SHP77 (cell line): ENCODE data around the gene COPZ2.

Experiments
- DNase-seq, 2 experiments: peaks; one replicate each; lab custom pipeline; 2025; lab: John Stamatoyannopoulos, UW

COPZ2 gene

DNA sequence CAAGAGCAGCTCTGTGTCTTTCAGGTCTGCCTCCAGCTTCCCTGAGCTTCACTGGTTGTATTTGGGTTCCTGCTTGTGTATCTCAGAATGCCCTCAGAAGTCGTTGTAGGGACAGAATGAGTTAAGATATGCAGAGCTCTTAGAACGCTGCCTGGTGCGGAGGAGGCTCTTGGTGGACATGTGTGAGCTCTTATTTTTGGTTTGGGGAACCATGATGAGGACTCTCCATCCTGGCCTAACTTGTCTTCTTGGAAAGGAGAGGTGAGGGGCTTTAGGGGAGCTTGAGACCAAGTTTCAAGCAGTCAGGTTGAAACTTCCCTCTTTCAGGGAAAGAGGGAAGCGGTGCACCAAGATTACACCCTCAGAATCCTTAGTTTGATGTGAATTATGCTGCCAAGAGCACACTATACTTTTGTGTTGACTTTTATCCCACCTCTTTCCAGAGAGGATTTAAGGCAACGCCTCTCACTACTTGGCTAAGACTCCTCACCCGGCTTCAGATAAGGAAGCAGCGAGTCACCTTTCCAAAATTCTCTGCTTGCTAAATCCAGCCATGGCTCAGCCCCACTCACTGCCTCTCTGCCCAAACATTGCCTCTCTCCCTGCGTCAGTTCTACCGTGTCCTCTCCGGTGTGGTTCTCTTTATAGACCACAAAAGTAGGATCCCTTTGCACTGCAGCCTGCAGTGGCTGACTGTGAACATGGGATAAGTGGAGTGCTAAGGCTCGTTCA lies 53.9 kb downstream of the COPZ2 start:
- DNase-seq: no peak

DNA sequence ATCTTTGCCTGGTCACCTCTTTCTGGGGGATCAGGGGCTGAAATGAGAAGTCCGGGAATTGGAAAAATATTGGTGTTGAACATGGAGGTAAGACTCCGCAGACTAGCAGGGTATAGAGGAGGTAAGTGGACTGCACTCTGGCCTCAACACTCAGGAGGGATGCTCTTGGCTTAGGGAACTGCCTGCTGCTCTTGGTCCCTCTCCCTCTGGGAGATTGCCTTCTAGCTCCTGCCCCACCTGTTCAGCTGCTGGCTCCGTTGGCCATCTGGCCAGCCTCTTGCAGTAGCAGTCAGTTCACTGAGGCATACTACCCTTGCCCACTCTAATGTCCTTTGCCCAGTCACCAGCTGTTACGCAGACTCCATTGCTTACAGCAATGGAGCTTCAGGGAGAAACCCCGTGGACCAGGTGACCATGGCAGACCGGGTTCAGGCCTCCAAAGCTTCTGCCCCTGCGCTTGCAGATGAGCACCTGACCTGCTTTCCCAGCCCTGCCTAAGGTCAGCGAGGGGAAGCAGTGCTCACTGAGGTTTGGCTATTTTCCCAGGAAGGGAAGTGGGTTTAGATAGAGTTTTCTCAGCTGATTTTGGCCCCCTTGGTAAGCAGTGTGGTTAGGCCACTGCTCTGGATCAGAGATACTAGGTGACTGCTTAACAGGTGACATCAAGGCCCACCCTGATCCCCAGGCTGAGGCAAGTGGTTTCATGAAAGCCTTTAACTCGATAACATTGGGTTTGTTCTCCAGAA lies 54.8 kb downstream of the COPZ2 start:
- DNase-seq: no peak

DNA sequence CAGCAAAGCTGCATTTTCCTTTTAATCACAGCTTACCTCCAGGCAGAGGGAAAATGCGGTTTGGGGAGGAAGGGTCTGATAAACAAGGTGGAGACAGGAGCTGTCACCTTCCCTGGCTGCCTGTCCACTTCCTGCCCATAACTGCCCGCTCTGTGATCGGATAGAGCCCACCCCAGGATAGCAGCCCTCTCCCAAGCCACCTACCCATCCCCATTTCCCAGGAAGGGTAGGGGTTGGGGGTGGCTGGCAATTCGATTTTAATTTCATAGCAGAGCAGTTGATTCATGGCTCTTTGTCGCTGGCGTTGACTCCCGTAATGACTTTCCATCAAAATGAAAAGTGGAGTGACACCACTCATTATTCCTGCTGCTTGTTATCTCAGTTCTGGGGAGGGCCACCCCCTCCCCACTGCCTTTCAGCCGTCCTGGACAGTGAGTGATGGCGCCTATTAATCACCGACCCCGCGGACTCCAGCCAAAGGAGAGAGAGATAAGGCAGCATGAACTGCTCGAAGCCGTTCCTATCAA lies 55.4 kb downstream of the COPZ2 start:
- DNase-seq: no peak

DNA sequence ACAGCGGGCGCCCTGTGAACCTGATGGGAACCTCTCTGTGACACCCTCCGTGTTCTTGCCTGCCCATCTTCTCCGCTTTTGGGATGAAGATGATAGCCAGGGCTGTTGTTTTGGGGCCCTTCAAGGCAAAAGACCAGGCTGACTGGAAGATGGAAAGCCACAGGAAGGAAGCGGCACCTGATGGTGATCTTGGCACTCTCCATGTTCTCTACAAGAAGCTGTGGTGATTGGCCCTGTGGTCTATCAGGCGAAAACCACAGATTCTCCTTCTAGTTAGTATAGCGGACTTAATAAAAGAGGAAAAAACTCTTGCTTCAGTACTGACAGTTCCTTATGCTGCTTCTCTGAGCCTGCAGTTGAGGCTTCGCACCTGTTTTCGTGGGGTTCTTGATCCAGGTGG lies 56.1 kb downstream of the COPZ2 start:
- no peak for DNase-seq

DNA sequence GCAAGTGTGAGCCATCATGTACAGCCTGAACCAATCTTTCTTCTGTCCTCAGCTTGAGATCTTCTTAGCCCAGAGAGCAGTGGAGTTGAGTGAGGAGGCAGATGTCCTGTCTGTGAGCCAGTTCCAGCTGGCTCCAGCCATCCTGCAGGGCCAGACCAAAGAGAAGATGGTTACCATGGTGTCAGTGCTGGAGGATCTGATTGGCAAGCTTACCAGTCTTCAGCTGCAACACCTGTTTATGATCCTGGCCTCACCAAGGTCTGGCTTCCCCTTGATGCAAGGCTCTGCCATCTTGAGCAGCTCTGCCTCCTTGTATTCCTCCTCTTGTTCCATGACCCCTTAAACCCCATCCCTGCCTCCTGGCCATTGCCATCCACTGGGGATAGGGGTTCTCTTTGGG lies 57.1 kb downstream of the COPZ2 start:
- DNase-seq: no peak

DNA sequence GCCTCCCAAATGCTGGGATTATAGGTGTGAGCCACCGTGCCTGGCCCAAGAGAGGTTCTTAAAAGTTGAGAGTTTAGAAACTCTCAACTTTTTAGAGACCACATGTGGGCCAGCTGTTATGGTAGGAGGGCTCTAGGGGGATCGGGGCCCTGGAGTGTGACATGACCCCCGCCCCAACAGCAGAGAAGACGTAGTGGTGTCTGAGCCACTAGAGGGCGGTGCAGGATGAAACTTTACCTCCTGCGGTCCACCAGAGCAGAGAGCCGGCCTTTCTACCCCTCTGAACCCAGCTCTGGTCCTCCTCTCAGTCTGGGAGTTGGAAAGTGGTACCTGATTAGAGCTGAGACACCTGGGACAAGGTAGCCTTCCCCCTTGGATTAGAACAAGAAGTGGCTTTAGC lies 59.3 kb downstream of the COPZ2 start:
- DNase-seq: peak; percentile 49 to 55
